ENCODE data around the gene RNF220. TPM values are rescaled to one million over a fixed set of nuclear protein-coding genes. Genes with fewer than 3 reads are reported as not detected.

The RNF220 gene
- total and polyA plus RNA-seq, 2 donors (not counting 3 experiments of a cell fraction or from before 2014, with no cell fraction given), result 62.7 to 66.6 TPM

DNA sequence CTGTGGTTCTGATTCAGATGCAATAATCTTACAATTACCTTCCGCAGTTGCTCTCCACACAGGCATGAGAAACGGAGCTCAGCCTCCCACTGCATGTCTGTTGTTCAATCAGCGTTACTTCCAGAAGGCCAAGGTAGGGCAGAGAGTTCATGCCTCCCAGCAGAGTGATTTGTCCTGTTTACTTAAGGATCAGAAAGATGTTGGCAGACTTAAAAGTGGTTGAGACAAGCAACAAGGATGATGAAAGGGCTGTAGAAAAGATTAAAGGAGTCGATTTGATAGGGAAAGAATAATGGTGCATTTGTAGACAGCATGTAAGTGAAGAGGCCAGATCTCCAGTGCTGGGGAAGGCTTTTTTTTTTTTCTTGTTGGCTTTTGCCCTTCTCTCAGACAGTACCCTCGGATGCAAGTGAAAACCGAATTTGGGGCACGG lies 296.1 kb downstream of the RNF220 start:
- Histone ChIP-seq H3K27ac (ENCODE audit: insufficient read depth, low read depth, low read length) (no peak overlapping the region), H4K20me1 (replicated peaks; ENCODE audit: control insufficient read depth, extremely low read depth, insufficient read depth, low read length) (no peaks in the 10 kb centered on the region), H3K79me2 (ENCODE audit: control insufficient read depth, insufficient read depth, low read length) (no peaks in the 10 kb centered on the region), H3K4me2 (ENCODE audit: insufficient read depth, low read length) (no peak overlapping the region), H3K9ac (replicated peaks; ENCODE audit: extremely low read depth, insufficient read depth, low read length) (no peak overlapping the region), H2AFZ (ENCODE audit: low read depth, low read length) (no peak overlapping the region), H3K27me3 (ENCODE audit: control insufficient read depth in 2 of 2, insufficient read depth in 2 of 2, low read length in 2 of 2) (peaks cover 2 to 4% of the 10 kb centered on the region in 2 experiments), H3K4me3 (replicated peaks in 1 of 3; ENCODE audit: insufficient read depth in 1 of 3, low read depth in 1 of 3, low read length in 3 of 3) (no peak overlapping the region), H3K36me3 (ENCODE audit: control insufficient read depth in 2 of 2, extremely low read depth in 1 of 2, insufficient read depth in 2 of 2, low read length in 2 of 2) (no peaks in the 10 kb centered on the region), H3K9me1 (replicated peaks; ENCODE audit: control insufficient read depth, extremely low read depth, insufficient read depth, low read length) (no peaks in the 10 kb centered on the region), H3K4me1 (ENCODE audit: control insufficient read depth, extremely low read depth, insufficient read depth, low read length) (no peaks in the 10 kb centered on the region), H3K9me3 (replicated peaks; ENCODE audit: control insufficient read depth, insufficient read depth, low read length) (no peaks in the 10 kb centered on the region)
- DNase-seq (ENCODE audit: low read depth, low spot score) (no peak), FAIRE-seq (no peak)
- CTCF ChIA-PET, result no interaction called here
- TF ChIP-seq FOS (IDR thresholded peaks at IDR 0.05; ENCODE audit: borderline replicate concordance, insufficient read depth, low read length) (no peak), POLR2A (IDR thresholded peaks at IDR 0.05; ENCODE audit: low read depth, low read length) (no peak), EZH2 (IDR thresholded peaks at IDR 0.05; ENCODE audit: borderline replicate concordance, low read depth, low read length, severe bottlenecking) (no peak), GATA2 (IDR thresholded peaks at IDR 0.05; ENCODE audit: insufficient read depth, insufficient read length, low read depth, low read length) (no peak), POLR2AphosphoS5 (IDR thresholded peaks at IDR 0.05; ENCODE audit: insufficient read depth, low read depth, low read length) (no peak), MYC (IDR thresholded peaks at IDR 0.05; ENCODE audit: low read depth, low read length) (no peak), JUN (IDR thresholded peaks at IDR 0.05; ENCODE audit: borderline replicate concordance, insufficient read depth, insufficient read length, low read depth) (no peak)
- TF ChIP-seq, protein P1, sequence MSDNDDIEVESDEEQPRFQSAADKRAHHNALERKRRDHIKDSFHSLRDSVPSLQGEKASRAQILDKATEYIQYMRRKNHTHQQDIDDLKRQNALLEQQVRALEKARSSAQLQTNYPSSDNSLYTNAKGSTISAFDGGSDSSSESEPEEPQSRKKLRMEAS (IDR thresholded peaks at IDR 0.05; ENCODE audit: insufficient read depth, insufficient read length), result no peak
- TF ChIP-seq, protein P2, sequence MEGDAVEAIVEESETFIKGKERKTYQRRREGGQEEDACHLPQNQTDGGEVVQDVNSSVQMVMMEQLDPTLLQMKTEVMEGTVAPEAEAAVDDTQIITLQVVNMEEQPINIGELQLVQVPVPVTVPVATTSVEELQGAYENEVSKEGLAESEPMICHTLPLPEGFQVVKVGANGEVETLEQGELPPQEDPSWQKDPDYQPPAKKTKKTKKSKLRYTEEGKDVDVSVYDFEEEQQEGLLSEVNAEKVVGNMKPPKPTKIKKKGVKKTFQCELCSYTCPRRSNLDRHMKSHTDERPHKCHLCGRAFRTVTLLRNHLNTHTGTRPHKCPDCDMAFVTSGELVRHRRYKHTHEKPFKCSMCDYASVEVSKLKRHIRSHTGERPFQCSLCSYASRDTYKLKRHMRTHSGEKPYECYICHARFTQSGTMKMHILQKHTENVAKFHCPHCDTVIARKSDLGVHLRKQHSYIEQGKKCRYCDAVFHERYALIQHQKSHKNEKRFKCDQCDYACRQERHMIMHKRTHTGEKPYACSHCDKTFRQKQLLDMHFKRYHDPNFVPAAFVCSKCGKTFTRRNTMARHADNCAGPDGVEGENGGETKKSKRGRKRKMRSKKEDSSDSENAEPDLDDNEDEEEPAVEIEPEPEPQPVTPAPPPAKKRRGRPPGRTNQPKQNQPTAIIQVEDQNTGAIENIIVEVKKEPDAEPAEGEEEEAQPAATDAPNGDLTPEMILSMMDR (IDR thresholded peaks at IDR 0.05; ENCODE audit: extremely low read depth in 1 of 2, insufficient read depth in 1 of 2, low read depth in 1 of 2, low read length in 2 of 2), result no peak
- intact Hi-C loops (cut with micrococcal nuclease), result no loop called here
- POLR2A ChIA-PET, result no interaction called here
- dilution Hi-C loops (cut with MboI; ENCODE audit: extremely low pct_ligation_motif_present, low sequenced_read_pairs), result no loop called here
- no TSS peak for BruUV-seq (replicated peaks)

Small RNA genes within 50 kb of the gene (microRNA-seq; reads per million reads assigned to microRNA genes)
- gene MIR5584 (ENCODE audit: borderline number of aligned reads, borderline replicate concordance), result not detected

Small RNA genes within 50 kb of the gene (small RNA-seq; reads per million reads assigned to genes)
- gene MIR5584 (ENCODE audit: insufficient read depth, insufficient read length, low read depth, low replicate concordance) (not detected), gene RNU6-369P (ENCODE audit: insufficient read depth, insufficient read length, low read depth, low replicate concordance) (not detected)

Other genes starting within 250 kb of the RNF220 start
- 40.9 and 42.9 TPM in 2 replicates for gene DMAP1, start 191.8 kb upstream of the RNF220 start, total RNA-seq
- gene DMAP1, start 191.8 kb upstream of the RNF220 start, polyA plus RNA-seq, result 62.8 and 63.2 TPM in 2 replicates
- gene ERI3, start 50.0 kb upstream of the RNF220 start, total RNA-seq, result 45.3 and 53.5 TPM in 2 replicates
- gene ERI3, start 50.0 kb upstream of the RNF220 start, polyA plus RNA-seq, result 94.0 and 119 TPM in 2 replicates